ENCODE data around the gene STRA6. TPM values are rescaled to one million over a fixed set of nuclear protein-coding genes. Genes with fewer than 3 reads are reported as not detected.

The STRA6 gene
- polyA plus RNA-seq, 1 experiment: 10.9 TPM

GRCh38 chr15:74214324-74215021 is 11.9 kb upstream of the STRA6 start:
- no peak for DNase-seq (ENCODE audit: low read depth)
- CTCF ChIA-PET: interaction anchor here (0.8 kb wide), 1 partner anchor 106 kb away, joined by 3 read pairs; no protein-coding TSS in a partner anchor
- Histone ChIP-seq H3K27me3 (ENCODE audit: control insufficient read depth, insufficient read depth, low read length) (peaks cover 1% of the 10 kb centered on the region; the same call in 1 of the 2 replicates), H3K4me3 (ENCODE audit: low read depth, low read length) (no peak overlapping the region), H3K36me3 (ENCODE audit: control insufficient read depth, insufficient read depth, low read length) (no peaks in the 10 kb centered on the region)
- POLR2A ChIA-PET: no interaction called here
- TF ChIP-seq, protein P1, sequence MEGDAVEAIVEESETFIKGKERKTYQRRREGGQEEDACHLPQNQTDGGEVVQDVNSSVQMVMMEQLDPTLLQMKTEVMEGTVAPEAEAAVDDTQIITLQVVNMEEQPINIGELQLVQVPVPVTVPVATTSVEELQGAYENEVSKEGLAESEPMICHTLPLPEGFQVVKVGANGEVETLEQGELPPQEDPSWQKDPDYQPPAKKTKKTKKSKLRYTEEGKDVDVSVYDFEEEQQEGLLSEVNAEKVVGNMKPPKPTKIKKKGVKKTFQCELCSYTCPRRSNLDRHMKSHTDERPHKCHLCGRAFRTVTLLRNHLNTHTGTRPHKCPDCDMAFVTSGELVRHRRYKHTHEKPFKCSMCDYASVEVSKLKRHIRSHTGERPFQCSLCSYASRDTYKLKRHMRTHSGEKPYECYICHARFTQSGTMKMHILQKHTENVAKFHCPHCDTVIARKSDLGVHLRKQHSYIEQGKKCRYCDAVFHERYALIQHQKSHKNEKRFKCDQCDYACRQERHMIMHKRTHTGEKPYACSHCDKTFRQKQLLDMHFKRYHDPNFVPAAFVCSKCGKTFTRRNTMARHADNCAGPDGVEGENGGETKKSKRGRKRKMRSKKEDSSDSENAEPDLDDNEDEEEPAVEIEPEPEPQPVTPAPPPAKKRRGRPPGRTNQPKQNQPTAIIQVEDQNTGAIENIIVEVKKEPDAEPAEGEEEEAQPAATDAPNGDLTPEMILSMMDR (IDR thresholded peaks at IDR 0.05; ENCODE audit: insufficient read depth, low read depth, low read length): no peak

DNA sequence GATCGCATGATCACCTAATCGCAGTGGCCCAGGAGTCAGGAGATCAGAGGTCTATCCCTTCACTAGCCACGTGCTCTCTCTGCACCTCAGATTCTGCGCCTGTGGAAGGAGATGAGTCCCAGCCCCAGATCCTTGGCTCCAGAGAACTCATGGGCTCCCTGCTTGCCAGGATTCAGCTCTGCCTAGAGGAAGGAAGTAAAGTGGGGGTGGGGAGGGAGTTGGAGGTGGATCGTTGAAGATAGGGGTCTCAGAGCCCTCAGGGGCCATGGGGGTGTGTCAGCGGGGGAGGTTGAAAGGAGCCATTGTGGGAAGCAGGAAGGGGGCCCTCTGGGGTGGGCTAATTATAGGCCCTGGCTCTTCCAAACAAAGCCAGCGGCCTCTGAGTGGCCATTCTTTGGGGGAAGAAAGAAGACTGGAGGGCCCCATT is 11.3 kb upstream of the STRA6 start:
- H3K4me3 ChIP-seq (ENCODE audit: low read depth, low read length): no peak overlapping the region
- peaks cover 1% of the 10 kb centered on the region; the same call in 1 of the 2 replicates for H3K27me3 ChIP-seq (ENCODE audit: control insufficient read depth, insufficient read depth, low read length)
- TF ChIP-seq, protein P1 (IDR thresholded peaks at IDR 0.05; ENCODE audit: insufficient read depth, low read depth, low read length): no peak
- ChIA-PET POLR2A (no interaction called here), CTCF (interaction anchor here (0.7 kb wide), 1 partner anchor 35 kb away, joined by 3 read pairs; no protein-coding TSS in a partner anchor)
- DNase-seq (ENCODE audit: low read depth): no peak
- no peaks in the 10 kb centered on the region for H3K36me3 ChIP-seq (ENCODE audit: control insufficient read depth, insufficient read depth, low read length)

- H3K4me3 ChIP-seq (ENCODE audit: low read depth, low read length): no peak overlapping the region
- POLR2A ChIA-PET: no interaction called here
- DNase-seq (ENCODE audit: low read depth): no peak
- no peaks in the 10 kb centered on the region for H3K36me3 ChIP-seq (ENCODE audit: control insufficient read depth, insufficient read depth, low read length)
- CTCF ChIA-PET: interaction anchor here (1.4 kb wide), 1 partner anchor 9 kb away, joined by 3 read pairs; no protein-coding TSS in a partner anchor
- 0 out of 2 replicates have a peak, but pooled peaks cover 1% of the 10 kb centered on the region for H3K27me3 ChIP-seq (ENCODE audit: control insufficient read depth, insufficient read depth, low read length)
- TF ChIP-seq, protein P1 (IDR thresholded peaks at IDR 0.05; ENCODE audit: insufficient read depth, low read depth, low read length): no peak
Measured at GRCh38 chr15:74212494-74212893, 9.9 kb upstream of the STRA6 start.

- ChIA-PET CTCF (interaction anchor here (0.7 to 1.4 kb wide), 4 partner anchors 8 to 84 kb away, joined by 3 read pairs; no protein-coding TSS in a partner anchor), POLR2A (no interaction called here)
- DNase-seq (ENCODE audit: low read depth): no peak
- TF ChIP-seq, protein P1 (IDR thresholded peaks at IDR 0.05; ENCODE audit: insufficient read depth, low read depth, low read length): no peak
- no peak overlapping the region for H3K4me3 ChIP-seq (ENCODE audit: low read depth, low read length)
- 0 out of 2 replicates have a peak, but pooled peaks cover 1% of the 10 kb centered on the region for H3K27me3 ChIP-seq (ENCODE audit: control insufficient read depth, insufficient read depth, low read length)
- no peaks in the 10 kb centered on the region for H3K36me3 ChIP-seq (ENCODE audit: control insufficient read depth, insufficient read depth, low read length)
Measured at GRCh38 chr15:74211656-74212055, 9.1 kb upstream of the STRA6 start.

GRCh38 chr15:74210729-74211128 is 8.1 kb upstream of the STRA6 start:
- ChIA-PET POLR2A (no interaction called here), CTCF (interaction anchor here (0.9 to 1.3 kb wide), 3 partner anchors 11 to 112 kb away, joined by 3 read pairs; no protein-coding TSS in a partner anchor)
- Histone ChIP-seq H3K27me3 (ENCODE audit: control insufficient read depth, insufficient read depth, low read length) (no peaks in the 10 kb centered on the region), H3K36me3 (ENCODE audit: control insufficient read depth, insufficient read depth, low read length) (no peaks in the 10 kb centered on the region), H3K4me3 (ENCODE audit: low read depth, low read length) (no peak overlapping the region)
- DNase-seq (ENCODE audit: low read depth): no peak
- TF ChIP-seq, protein P1 (IDR thresholded peaks at IDR 0.05; ENCODE audit: insufficient read depth, low read depth, low read length): no peak

All from BJ (cell line).